ENCODE results near the gene TMEM231. TPM values are rescaled to one million over a fixed set of nuclear protein-coding genes. Genes with fewer than 3 reads are reported as not detected.

TMEM231 gene
- total and polyA plus RNA-seq, 2 donors (not counting 3 experiments of a cell fraction or from before 2014, with no cell fraction given): 10.0 to 35.8 TPM

GRCh38 chr16:75603241-75603640 is 47.2 kb upstream of the TMEM231 start:
- Histone ChIP-seq H3K36me3 (ENCODE audit: control insufficient read depth in 2 of 2, extremely low read depth in 1 of 2, insufficient read depth in 2 of 2, low read length in 2 of 2) (peaks cover 16 to 31% of the 10 kb centered on the region in 2 experiments), H3K9ac (replicated peaks; ENCODE audit: extremely low read depth, insufficient read depth, low read length) (no peak overlapping the region), H3K4me1 (ENCODE audit: control insufficient read depth, extremely low read depth, insufficient read depth, low read length) (no peaks in the 10 kb centered on the region), H3K9me1 (replicated peaks; ENCODE audit: control insufficient read depth, extremely low read depth, insufficient read depth, low read length) (no peaks in the 10 kb centered on the region), H3K27ac (ENCODE audit: insufficient read depth, low read depth, low read length) (no peak overlapping the region), H3K4me3 (replicated peaks in 1 of 3; ENCODE audit: insufficient read depth in 1 of 3, low read depth in 1 of 3, low read length in 3 of 3) (no peak overlapping the region), H3K27me3 (ENCODE audit: control insufficient read depth in 2 of 2, insufficient read depth in 2 of 2, low read length in 2 of 2) (no peaks in the 10 kb centered on the region), H3K4me2 (ENCODE audit: insufficient read depth, low read length) (no peak overlapping the region), H3K79me2 (ENCODE audit: control insufficient read depth, insufficient read depth, low read length) (no peaks in the 10 kb centered on the region), H4K20me1 (replicated peaks; ENCODE audit: control insufficient read depth, extremely low read depth, insufficient read depth, low read length) (no peaks in the 10 kb centered on the region), H2AFZ (ENCODE audit: low read depth, low read length) (no peak overlapping the region), H3K9me3 (replicated peaks; ENCODE audit: control insufficient read depth, insufficient read depth, low read length) (no peaks in the 10 kb centered on the region)
- TF ChIP-seq POLR2A (IDR thresholded peaks at IDR 0.05; ENCODE audit: low read depth, low read length): no peak
- DNase-seq (ENCODE audit: low read depth, low spot score) (no peak), FAIRE-seq (no peak)
- POLR2A ChIA-PET: no interaction called here
- dilution Hi-C loops (cut with MboI; ENCODE audit: extremely low pct_ligation_motif_present, low sequenced_read_pairs) (no loop called here), intact Hi-C loops (cut with micrococcal nuclease) (no loop called here)
- BruUV-seq (replicated peaks): no TSS peak
- CTCF ChIA-PET: no interaction called here

GRCh38 chr16:75599452-75600277 is 43.6 kb upstream of the TMEM231 start:
- Histone ChIP-seq H3K9me1 (replicated peaks; ENCODE audit: control insufficient read depth, extremely low read depth, insufficient read depth, low read length) (no peaks in the 10 kb centered on the region), H4K20me1 (replicated peaks; ENCODE audit: control insufficient read depth, extremely low read depth, insufficient read depth, low read length) (no peaks in the 10 kb centered on the region), H3K9me3 (replicated peaks; ENCODE audit: control insufficient read depth, insufficient read depth, low read length) (no peaks in the 10 kb centered on the region), H3K4me2 (ENCODE audit: insufficient read depth, low read length) (no peak overlapping the region), H3K36me3 (ENCODE audit: control insufficient read depth in 2 of 2, extremely low read depth in 1 of 2, insufficient read depth in 2 of 2, low read length in 2 of 2) (peaks cover 16 to 24% of the 10 kb centered on the region in 2 experiments), H3K79me2 (ENCODE audit: control insufficient read depth, insufficient read depth, low read length) (no peaks in the 10 kb centered on the region), H3K4me3 (replicated peaks in 1 of 3; ENCODE audit: insufficient read depth in 1 of 3, low read depth in 1 of 3, low read length in 3 of 3) (no peak overlapping the region), H3K4me1 (ENCODE audit: control insufficient read depth, extremely low read depth, insufficient read depth, low read length) (peaks cover 7% of the 10 kb centered on the region), H3K27ac (ENCODE audit: insufficient read depth, low read depth, low read length) (no peak overlapping the region), H3K27me3 (ENCODE audit: control insufficient read depth in 2 of 2, insufficient read depth in 2 of 2, low read length in 2 of 2) (no peaks in the 10 kb centered on the region), H2AFZ (ENCODE audit: low read depth, low read length) (no peak overlapping the region), H3K9ac (replicated peaks; ENCODE audit: extremely low read depth, insufficient read depth, low read length) (no peak overlapping the region)
- dilution Hi-C loops (cut with MboI; ENCODE audit: extremely low pct_ligation_motif_present, low sequenced_read_pairs): no loop called here
- DNase-seq (ENCODE audit: low read depth, low spot score): no peak
- POLR2A ChIA-PET: interaction anchor here (0.6 kb wide), 1 partner anchor 648 kb away, joined by 3 read pairs; no protein-coding TSS in a partner anchor
- CTCF ChIA-PET: interaction anchor here (0.7 to 1.9 kb wide), 5 partner anchors 8 to 82 kb away, joined by 3 to 6 read pairs (median 4); partner anchors contain the start of gene ADAT1
- intact Hi-C loops (cut with micrococcal nuclease): no loop called here
- TSS peak; percentile 6 for BruUV-seq (replicated peaks)
- TF ChIP-seq GATA2 (IDR thresholded peaks at IDR 0.05; ENCODE audit: insufficient read depth, insufficient read length, low read depth, low read length) (no peak), MAX (IDR thresholded peaks at IDR 0.05; ENCODE audit: insufficient read depth, insufficient read length) (no peak), EZH2 (IDR thresholded peaks at IDR 0.05; ENCODE audit: borderline replicate concordance, low read depth, low read length, severe bottlenecking) (no peak), FOS (IDR thresholded peaks at IDR 0.05; ENCODE audit: borderline replicate concordance, insufficient read depth, low read length) (no peak), JUN (IDR thresholded peaks at IDR 0.05; ENCODE audit: borderline replicate concordance, insufficient read depth, insufficient read length, low read depth) (no peak), CTCF (IDR thresholded peaks at IDR 0.05; ENCODE audit: extremely low read depth in 1 of 2, insufficient read depth in 1 of 2, low read depth in 1 of 2, low read length in 2 of 2) (no peak), POLR2A (IDR thresholded peaks at IDR 0.05; ENCODE audit: low read depth, low read length) (no peak), MYC (IDR thresholded peaks at IDR 0.05; ENCODE audit: low read depth, low read length) (no peak), POLR2AphosphoS5 (IDR thresholded peaks at IDR 0.05; ENCODE audit: insufficient read depth, low read depth, low read length) (no peak)
- FAIRE-seq: no peak
